ENCODE measurements around the gene FLCN.
"Not testable (repeated sequence)": the region's sequence is repeated elsewhere in the genome, so short reads cannot be mapped to it uniquely, and the experiment has no call there.

FLCN gene

GRCh38 chr17:17237026-17237799, at the start of gene FLCN:
FLCN (minus strand) TSS chr17:17237168; CDS start chr17:17228137, 9,031 bp downstream.
- no peaks in the 10 kb centered on the region for H3K9me3 Mint-ChIP-seq
- H3K36me3 Mint-ChIP-seq (ENCODE audit: low read depth): no peaks in the 10 kb centered on the region
- peak within 1 kb of the TSS; percentile 99 for H3K27ac Mint-ChIP-seq
- peaks cover 44% of the 10 kb centered on the region for H3K4me1 Mint-ChIP-seq
- peak; percentile 91 for DNase-seq
- peak; percentile 87 for ATAC-seq
- no peaks in the 10 kb centered on the region for H3K27me3 Mint-ChIP-seq
- peak within 1 kb of the TSS; percentile 97 for H3K4me3 Mint-ChIP-seq

- H3K4me1 Mint-ChIP-seq: peaks cover 9% of the 10 kb centered on the region
- H3K36me3 Mint-ChIP-seq (ENCODE audit: low read depth): no peaks in the 10 kb centered on the region
- no peaks in the 10 kb centered on the region for H3K27me3 Mint-ChIP-seq
- no peaks in the 10 kb centered on the region for H3K9me3 Mint-ChIP-seq
- H3K27ac Mint-ChIP-seq: no peak overlapping the region
- ATAC-seq (no peak), DNase-seq (no peak)
- H3K4me3 Mint-ChIP-seq: no peak overlapping the region
Measured at GRCh38 chr17:17285951-17286350, 49.0 kb upstream of the FLCN start.

GRCh38 chr17:17280613-17281549, 43.9 kb upstream of the FLCN start, which contains the start of gene COPS3:
COPS3 (minus strand) TSS chr17:17281246; CDS start chr17:17281186, 60 bp downstream.
- DNase-seq: peak; percentile 98
- Mint-ChIP-seq H3K4me3 (peak within 1 kb of the TSS; percentile 93), H3K9me3 (no peaks in the 10 kb centered on the region), H3K27ac (peak within 1 kb of the TSS; percentile 95), H3K27me3 (no peaks in the 10 kb centered on the region), H3K36me3 (ENCODE audit: low read depth) (peaks cover 18% of the 10 kb centered on the region), H3K4me1 (peaks cover 38% of the 10 kb centered on the region)
- ATAC-seq: peak; percentile 95

GRCh38 chr17:17279316-17279715, 42.3 kb upstream of the FLCN start:
- H3K9me3 Mint-ChIP-seq: no peaks in the 10 kb centered on the region
- H3K27ac Mint-ChIP-seq: peak overlapping the region; percentile 95
- no peak for DNase-seq
- no peak for ATAC-seq
- peaks cover 38% of the 10 kb centered on the region for H3K4me1 Mint-ChIP-seq
- peak overlapping the region; percentile 93 for H3K4me3 Mint-ChIP-seq
- H3K27me3 Mint-ChIP-seq: no peaks in the 10 kb centered on the region
- peaks cover 22% of the 10 kb centered on the region for H3K36me3 Mint-ChIP-seq (ENCODE audit: low read depth)

- not testable (repeated sequence) for ATAC-seq
Measured at GRCh38 chr17:17277431-17277830, 40.5 kb upstream of the FLCN start.

GRCh38 chr17:17275971-17276370, 39.0 kb upstream of the FLCN start:
- peaks cover 29% of the 10 kb centered on the region for H3K36me3 Mint-ChIP-seq (ENCODE audit: low read depth)
- no peak overlapping the region for H3K4me3 Mint-ChIP-seq
- DNase-seq (no peak), ATAC-seq (no peak)
- peaks cover 29% of the 10 kb centered on the region for H3K4me1 Mint-ChIP-seq
- no peaks in the 10 kb centered on the region for H3K27me3 Mint-ChIP-seq
- H3K9me3 Mint-ChIP-seq: no peaks in the 10 kb centered on the region
- H3K27ac Mint-ChIP-seq: no peak overlapping the region

More at GRCh38 chr17:17277431-17277830, 40.5 kb upstream of the FLCN start:
- not testable (repeated sequence) for H3K4me3 Mint-ChIP-seq, DNase-seq, H3K9me3 Mint-ChIP-seq, H3K27me3 Mint-ChIP-seq, H3K27ac Mint-ChIP-seq
- Mint-ChIP-seq H3K4me1 (peaks cover 38% of the 10 kb centered on the region), H3K36me3 (ENCODE audit: low read depth) (peaks cover 27% of the 10 kb centered on the region)

GRCh38 chr17:17269926-17270773, 33.2 kb upstream of the FLCN start:
- DNase-seq: peak; percentile 25
- ATAC-seq: no peak
- H3K27me3 Mint-ChIP-seq: no peaks in the 10 kb centered on the region
- H3K4me1 Mint-ChIP-seq: no peaks in the 10 kb centered on the region
- H3K27ac Mint-ChIP-seq: no peak overlapping the region
- peaks cover 35% of the 10 kb centered on the region for H3K36me3 Mint-ChIP-seq (ENCODE audit: low read depth)
- no peaks in the 10 kb centered on the region for H3K9me3 Mint-ChIP-seq
- H3K4me3 Mint-ChIP-seq: no peak overlapping the region

GRCh38 chr17:17264430-17264829, 27.5 kb upstream of the FLCN start:
- Mint-ChIP-seq H3K36me3 (ENCODE audit: low read depth) (peaks cover 54% of the 10 kb centered on the region), H3K4me3 (no peak overlapping the region), H3K27ac (no peak overlapping the region), H3K4me1 (no peaks in the 10 kb centered on the region), H3K27me3 (no peaks in the 10 kb centered on the region), H3K9me3 (no peaks in the 10 kb centered on the region)
- DNase-seq (no peak), ATAC-seq (peak; percentile 49)

GRCh38 chr17:17258998-17259397, 22.0 kb upstream of the FLCN start:
- H3K27me3 Mint-ChIP-seq: no peaks in the 10 kb centered on the region
- no peak for DNase-seq
- H3K4me3 Mint-ChIP-seq: no peak overlapping the region
- ATAC-seq: no peak
- peaks cover 2% of the 10 kb centered on the region for H3K4me1 Mint-ChIP-seq
- no peaks in the 10 kb centered on the region for H3K9me3 Mint-ChIP-seq
- H3K27ac Mint-ChIP-seq: no peak overlapping the region
- peaks cover 53% of the 10 kb centered on the region for H3K36me3 Mint-ChIP-seq (ENCODE audit: low read depth)

- no peak for ATAC-seq
- Mint-ChIP-seq H3K27ac (no peak overlapping the region), H3K36me3 (ENCODE audit: low read depth) (peaks cover 57% of the 10 kb centered on the region), H3K27me3 (no peaks in the 10 kb centered on the region), H3K4me1 (peaks cover 2% of the 10 kb centered on the region), H3K9me3 (no peaks in the 10 kb centered on the region), H3K4me3 (no peak overlapping the region)
- no peak for DNase-seq
Measured at GRCh38 chr17:17258011-17258410, 21.0 kb upstream of the FLCN start.

- peaks cover 2% of the 10 kb centered on the region for H3K4me1 Mint-ChIP-seq
- no peaks in the 10 kb centered on the region for H3K9me3 Mint-ChIP-seq
- no peak for ATAC-seq
Measured at GRCh38 chr17:17256316-17256715, 19.3 kb upstream of the FLCN start.

GRCh38 chr17:17255689-17256088, 18.7 kb upstream of the FLCN start:
- not testable (repeated sequence) for ATAC-seq, H3K4me1 Mint-ChIP-seq
- peaks cover 52% of the 10 kb centered on the region for H3K36me3 Mint-ChIP-seq (ENCODE audit: low read depth)

More at GRCh38 chr17:17256316-17256715, 19.3 kb upstream of the FLCN start:
- H3K36me3 Mint-ChIP-seq (ENCODE audit: low read depth): peaks cover 54% of the 10 kb centered on the region
- no peaks in the 10 kb centered on the region for H3K27me3 Mint-ChIP-seq
- no peak overlapping the region for H3K27ac Mint-ChIP-seq
- no peak for DNase-seq
- no peak overlapping the region for H3K4me3 Mint-ChIP-seq

GRCh38 chr17:17254036-17254435, 17.1 kb upstream of the FLCN start:
- Mint-ChIP-seq H3K36me3 (ENCODE audit: low read depth) (peaks cover 49% of the 10 kb centered on the region), H3K27me3 (no peaks in the 10 kb centered on the region), H3K9me3 (no peaks in the 10 kb centered on the region), H3K27ac (no peak overlapping the region), H3K4me1 (peaks cover 2% of the 10 kb centered on the region), H3K4me3 (no peak overlapping the region)
- no peak for DNase-seq
- no peak for ATAC-seq

More at GRCh38 chr17:17255689-17256088, 18.7 kb upstream of the FLCN start:
- H3K9me3 Mint-ChIP-seq, H3K27me3 Mint-ChIP-seq, H3K4me3 Mint-ChIP-seq, H3K27ac Mint-ChIP-seq, DNase-seq: not testable (repeated sequence)

- ATAC-seq: no peak
Measured at GRCh38 chr17:17253406-17253805, 16.4 kb upstream of the FLCN start.

More at GRCh38 chr17:17253406-17253805, 16.4 kb upstream of the FLCN start:
- no peak overlapping the region for H3K27ac Mint-ChIP-seq
- no peaks in the 10 kb centered on the region for H3K9me3 Mint-ChIP-seq
- peaks cover 2% of the 10 kb centered on the region for H3K4me1 Mint-ChIP-seq
- DNase-seq: no peak
- H3K36me3 Mint-ChIP-seq (ENCODE audit: low read depth): peaks cover 48% of the 10 kb centered on the region
- H3K4me3 Mint-ChIP-seq: no peak overlapping the region
- H3K27me3 Mint-ChIP-seq: no peaks in the 10 kb centered on the region

Measured in activated naive CD8-positive, alpha-beta T cell treated with anti-CD3 and anti-CD28 coated beads, Interleukin-2, amount 50 U/mL, for 24 hours (primary cell).